ENCODE data around the gene HSFX1.
"Not testable (repeated sequence)": the region's sequence is repeated elsewhere in the genome, so short reads cannot be mapped to it uniquely, and the experiment has no call there.

DNA sequence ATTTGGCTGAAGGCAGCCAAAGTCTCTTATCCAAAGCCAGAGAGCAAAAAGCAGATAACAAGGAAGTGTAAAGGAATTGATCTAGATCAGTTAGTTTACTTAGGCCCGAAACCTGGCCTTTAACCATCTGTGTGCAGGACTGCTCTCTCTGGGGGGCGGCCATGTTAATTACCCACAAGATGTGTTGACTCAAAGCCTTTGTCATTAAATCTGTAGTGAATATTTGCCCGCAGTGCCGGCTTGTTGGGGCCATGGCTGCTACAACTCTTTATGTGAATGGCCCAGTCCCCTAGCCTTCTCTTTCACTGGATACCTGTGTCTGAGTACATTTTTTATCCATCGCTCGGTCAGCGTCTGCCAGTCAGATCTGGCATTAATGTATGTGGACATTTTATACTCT is 46.6 kb upstream of the HSFX1 start:
- not testable (repeated sequence) for TF ChIP-seq SPI1, POLR2AphosphoS5 (IDR thresholded peaks at IDR 0.05; ENCODE audit: low read depth, low read length)

All from GM12891 (cell line).